SU-DHL-6 (cell line): ENCODE results near the gene PCDHA4.
A peak's percentile ranks its signal among the peaks of the same experiment; 100 is the strongest.
"Not testable (repeated sequence)": the region's sequence is repeated elsewhere in the genome, so short reads cannot be mapped to it uniquely, and the experiment has no call there.

Experiments
- H2AFZ ChIP-seq: fragments of 200-600 bp; sonication (generic); 2 replicates; pipeline ENCODE4 v1.6.1; 2014; ENCODE audit warnings: low read depth, mild to moderate bottlenecking, moderate library complexity, mixed read lengths, antibody characterized with exemption, low read length; ENCODE audit not compliant: severe bottlenecking
- H3F3A ChIP-seq: fragments of 200-600 bp; shearing (Covaris generic); 2 replicates; pipeline ENCODE4 v1.6.0; 2016; ENCODE audit warnings: antibody characterized with exemption, mild to moderate bottlenecking; ENCODE audit not compliant: insufficient read depth
- H3K27ac ChIP-seq: fragments of 200-600 bp; sonication (generic); 2 replicates; pipeline ENCODE4 v1.5.1; 2016; ENCODE audit warnings: low read depth, mild to moderate bottlenecking, low read length, moderate library complexity, mixed read lengths
- H3K27me3 ChIP-seq: fragments of 200-600 bp; sonication (generic), shearing (Covaris generic); 2 replicates; pipeline ENCODE4 v1.6.0; 2014; ENCODE audit warnings: mild to moderate bottlenecking, low read length
- H3K36me3 ChIP-seq: fragments of 200-600 bp; sonication (generic); 2 replicates; pipeline ENCODE4 v1.6.1; 2014; ENCODE audit warnings: mild to moderate bottlenecking, low read length, mixed read lengths
- H3K4me2 ChIP-seq: fragments of 300-600, 200-600 bp; shearing (Covaris generic), sonication (generic); 2 replicates; pipeline ENCODE4 v1.6.0; 2014; ENCODE audit warnings: low read length, low read depth, mild to moderate bottlenecking; ENCODE audit not compliant: poor library complexity, severe bottlenecking
- H3K4me3 ChIP-seq: fragments of 200-600 bp; sonication (generic); 2 replicates; pipeline ENCODE4 v1.5.1; 2014; ENCODE audit warnings: antibody characterized with exemption, low read length, mild to moderate bottlenecking, mixed read lengths; ENCODE audit not compliant: insufficient read depth, poor library complexity, severe bottlenecking
- H3K79me2 ChIP-seq: fragments of 200-600 bp; sonication (generic); 2 replicates; pipeline ENCODE4 v1.6.1; 2014; ENCODE audit warnings: mild to moderate bottlenecking, low read length, moderate library complexity; ENCODE audit not compliant: insufficient read depth
- H3K9ac ChIP-seq: fragments of 200-600 bp; sonication (generic); 2 replicates; pipeline ENCODE4 v1.7.0; 2014; ENCODE audit warnings: mild to moderate bottlenecking, low read length
- H3K9me2 ChIP-seq: fragments of 200-600 bp; sonication (generic); replicated peaks from 2 replicates; pipeline ENCODE4 v1.6.1; 2014; ENCODE audit warnings: low read length; ENCODE audit not compliant: insufficient read depth
- H3K9me3 ChIP-seq: fragments of 200-600 bp; sonication (generic); 2 replicates; pipeline ENCODE4 v1.6.1; 2014; ENCODE audit warnings: low read length, mixed read lengths; ENCODE audit not compliant: insufficient read depth
- H4K20me1 ChIP-seq: fragments of 200-600 bp; sonication (generic); 2 replicates; pipeline ENCODE4 v1.6.1; 2014; ENCODE audit warnings: low read depth, mild to moderate bottlenecking, antibody characterized with exemption, low read length, moderate library complexity, mixed read lengths
- CTCF ChIP-seq: fragments of 200-600 bp; sonication (generic); IDR thresholded peaks from one replicate; pipeline ENCODE4 v1.5.1; 2017; ENCODE audit warnings: antibody characterized with exemption, mild to moderate bottlenecking, low read length, moderate library complexity; ENCODE audit not compliant: insufficient read depth, poor library complexity, severe bottlenecking
- EZH2phosphoT487 ChIP-seq: fragments of 200-600 bp; sonication (generic), shearing (Covaris generic); conservative IDR thresholded peaks from 2 replicates; pipeline ENCODE4 v1.6.1; 2018; ENCODE audit warnings: mild to moderate bottlenecking, antibody characterized with exemption, low read length, moderate library complexity, mixed read lengths

The PCDHA4 gene

GRCh38 chr5:140835622-140836510 is 29.0 kb downstream of the PCDHA4 start:
- Histone ChIP-seq H3K9me3 (no peaks in the 10 kb centered on the region), H2AFZ (no peak overlapping the region), H3K27me3 (no peaks in the 10 kb centered on the region), H3K36me3 (no peaks in the 10 kb centered on the region), H3K27ac (no peak overlapping the region), H3K4me3 (no peak overlapping the region), H3K9me2 (no peaks in the 10 kb centered on the region), H3F3A (no peaks in the 10 kb centered on the region), H3K79me2 (no peaks in the 10 kb centered on the region), H3K9ac (no peak overlapping the region), H3K4me2 (no peak overlapping the region), H4K20me1 (no peaks in the 10 kb centered on the region)
- TF ChIP-seq EZH2phosphoT487 (no peak), CTCF (no peak)

GRCh38 chr5:140840978-140841962 is 34.4 kb downstream of the PCDHA4 start, which contains the start of gene PCDHA8:
PCDHA8 (plus strand) TSS chr5:140841187; CDS start chr5:140841322, 135 bp downstream.
- H3K79me2 ChIP-seq, result no peaks in the 10 kb centered on the region
- no peak within 1 kb of the TSS for H3K4me3 ChIP-seq
- H3F3A ChIP-seq, result no peaks in the 10 kb centered on the region
- H3K27me3 ChIP-seq, result no peaks in the 10 kb centered on the region
- H3K36me3 ChIP-seq, result no peaks in the 10 kb centered on the region
- H3K4me2 ChIP-seq, result peak within 1 kb of the TSS; percentile 31
- TF ChIP-seq CTCF (peak; percentile 28), EZH2phosphoT487 (no peak)
- no peak within 1 kb of the TSS for H3K9ac ChIP-seq
- H3K9me3 ChIP-seq, result no peaks in the 10 kb centered on the region
- no peak within 1 kb of the TSS for H2AFZ ChIP-seq
- H3K9me2 ChIP-seq, result no peaks in the 10 kb centered on the region
- no peak within 1 kb of the TSS for H3K27ac ChIP-seq
- no peaks in the 10 kb centered on the region for H4K20me1 ChIP-seq

- no peak overlapping the region for H3K4me2 ChIP-seq
- H3K9me3 ChIP-seq, result no peaks in the 10 kb centered on the region
- H3K79me2 ChIP-seq, result no peaks in the 10 kb centered on the region
- no peaks in the 10 kb centered on the region for H3K27me3 ChIP-seq
- no peak overlapping the region for H3K9ac ChIP-seq
- H3K27ac ChIP-seq, result no peak overlapping the region
- H2AFZ ChIP-seq, result no peak overlapping the region
- H4K20me1 ChIP-seq, result no peaks in the 10 kb centered on the region
- no peaks in the 10 kb centered on the region for H3F3A ChIP-seq
- H3K4me3 ChIP-seq, result no peak overlapping the region
- H3K9me2 ChIP-seq, result no peaks in the 10 kb centered on the region
- no peaks in the 10 kb centered on the region for H3K36me3 ChIP-seq
- TF ChIP-seq EZH2phosphoT487, result no peak
- TF ChIP-seq CTCF, result no peak
Observed at GRCh38 chr5:140842798-140843733, 36.2 kb downstream of the PCDHA4 start.

GRCh38 chr5:140848139-140849102 is 41.6 kb downstream of the PCDHA4 start, which contains the start of gene PCDHA9:
PCDHA9 (plus strand) TSS chr5:140848382; CDS start chr5:140848496, 114 bp downstream.
- H3K79me2 ChIP-seq, H3K27me3 ChIP-seq, H3K9ac ChIP-seq, H3K27ac ChIP-seq, H3K4me3 ChIP-seq, H3F3A ChIP-seq, H2AFZ ChIP-seq, H3K9me2 ChIP-seq, H3K36me3 ChIP-seq, H3K9me3 ChIP-seq, H4K20me1 ChIP-seq, H3K4me2 ChIP-seq: not testable (repeated sequence)
